ENCODE data around the gene PEX16.

The PEX16 gene

DNA sequence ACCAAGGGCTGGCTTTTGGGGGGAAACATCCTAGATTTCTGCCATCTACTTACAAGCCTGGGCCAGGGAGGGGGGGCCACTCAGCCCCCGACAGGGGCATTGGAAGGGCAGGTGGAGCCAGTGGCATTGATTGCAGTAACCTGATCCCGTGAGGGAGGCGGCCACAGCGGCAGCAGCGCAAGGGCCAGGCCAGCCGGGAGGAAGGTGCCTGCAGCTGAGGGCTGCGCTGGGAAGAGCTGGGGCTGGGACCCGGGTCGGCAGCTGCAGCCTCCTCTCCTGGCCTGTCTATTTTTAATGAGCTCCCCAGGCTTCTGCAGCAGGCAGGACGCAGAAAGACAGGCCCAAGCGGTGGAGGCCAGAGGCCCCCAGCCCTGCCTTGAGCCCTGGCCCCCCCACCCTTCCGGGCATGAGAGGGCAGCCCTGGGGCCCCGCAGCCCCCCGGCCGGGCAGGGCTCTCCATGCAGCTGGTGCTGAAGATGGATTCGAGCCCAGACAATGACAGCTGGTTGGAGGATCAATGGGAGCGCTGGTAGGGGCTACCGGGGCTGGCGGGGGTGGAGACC is 21.2 kb downstream of the PEX16 start:
- DNase-seq: no peak

DNA sequence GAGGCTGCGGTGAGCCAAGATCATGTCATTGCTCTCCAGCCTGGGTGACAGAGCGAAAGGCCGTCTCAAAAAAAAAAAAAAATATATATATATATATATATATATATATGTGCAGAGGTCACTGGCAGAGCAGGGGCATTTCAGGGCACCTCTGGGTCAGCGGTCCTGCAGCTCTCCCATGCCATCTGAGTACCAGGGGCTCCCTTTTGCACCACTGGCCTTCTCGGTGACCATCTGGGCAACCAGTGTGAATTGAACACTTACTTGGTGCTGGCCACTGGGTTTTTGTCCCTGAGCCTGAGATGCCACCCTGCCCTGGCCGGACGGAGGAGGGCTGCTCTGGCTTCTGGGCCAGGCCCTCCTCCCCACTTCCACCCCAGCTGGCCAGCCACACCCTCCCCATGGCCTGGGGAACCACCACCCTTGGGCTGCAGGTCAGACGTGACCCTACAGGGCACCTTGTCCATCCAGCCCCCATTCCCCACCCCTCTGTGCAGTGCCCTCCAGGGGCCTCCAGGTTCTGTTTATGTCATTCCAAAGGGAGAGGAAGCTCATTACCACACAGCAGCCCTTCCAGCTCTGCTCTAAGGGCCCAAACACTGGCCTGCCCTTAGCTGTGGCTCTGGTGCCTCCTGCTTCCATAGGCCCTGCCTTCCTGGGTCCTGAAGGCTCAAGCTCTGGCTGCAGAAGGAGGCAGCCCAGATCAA is 22.0 kb downstream of the PEX16 start:
- no peak for DNase-seq

DNA sequence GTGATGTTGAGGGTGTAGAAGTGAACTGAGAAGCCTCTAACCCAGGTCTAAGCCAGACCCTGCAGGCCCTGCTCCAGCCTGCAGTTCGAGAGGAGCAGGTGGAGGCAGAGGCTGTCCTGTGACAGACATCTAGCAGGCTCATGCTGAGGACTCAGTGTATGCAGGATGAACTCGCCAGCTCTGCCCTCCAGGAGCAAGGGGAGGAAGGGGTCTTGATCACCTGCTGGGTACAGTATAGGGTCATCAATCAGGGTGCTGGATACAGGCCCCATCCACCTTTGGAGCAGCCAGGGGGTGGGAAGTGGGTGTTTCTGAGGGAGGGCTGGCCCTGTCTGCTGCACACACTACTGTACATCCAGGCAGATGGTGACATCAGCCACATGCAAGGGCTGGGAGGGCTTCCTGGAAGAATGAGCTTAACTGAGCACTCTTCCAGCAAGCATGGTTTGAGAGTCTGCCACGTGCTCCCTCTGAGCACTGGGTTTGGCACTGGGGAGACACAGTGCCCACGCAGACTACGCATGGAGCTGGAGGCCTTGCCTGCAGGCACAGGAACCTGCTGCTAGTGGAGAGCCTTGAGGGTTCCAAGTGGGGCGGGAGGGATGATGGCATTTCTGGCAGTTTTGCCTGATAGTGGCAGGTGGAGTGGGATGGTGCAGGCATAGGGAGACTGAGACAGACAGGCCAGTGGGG is 23.0 kb downstream of the PEX16 start:
- no peak for DNase-seq

DNA sequence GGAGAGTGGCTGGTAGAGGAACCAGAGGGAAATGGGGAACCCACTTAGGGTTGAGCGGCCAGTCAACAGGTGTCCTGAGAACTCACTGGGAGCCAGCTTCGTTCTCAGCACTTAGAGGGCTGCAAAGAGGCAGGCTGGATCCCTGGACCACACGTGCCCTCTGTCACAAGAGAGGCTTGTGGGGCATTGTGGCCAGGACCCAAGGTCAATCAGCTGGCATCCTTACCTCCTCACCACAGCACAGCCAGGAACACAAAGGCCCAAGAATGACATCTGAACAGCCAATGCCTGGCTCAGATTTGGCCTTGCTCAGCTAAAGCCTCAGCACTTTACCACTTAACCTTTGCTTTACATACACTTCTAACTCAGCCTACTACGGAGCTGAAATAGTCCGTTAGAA is 24.8 kb downstream of the PEX16 start:
- DNase-seq: no peak

DNA sequence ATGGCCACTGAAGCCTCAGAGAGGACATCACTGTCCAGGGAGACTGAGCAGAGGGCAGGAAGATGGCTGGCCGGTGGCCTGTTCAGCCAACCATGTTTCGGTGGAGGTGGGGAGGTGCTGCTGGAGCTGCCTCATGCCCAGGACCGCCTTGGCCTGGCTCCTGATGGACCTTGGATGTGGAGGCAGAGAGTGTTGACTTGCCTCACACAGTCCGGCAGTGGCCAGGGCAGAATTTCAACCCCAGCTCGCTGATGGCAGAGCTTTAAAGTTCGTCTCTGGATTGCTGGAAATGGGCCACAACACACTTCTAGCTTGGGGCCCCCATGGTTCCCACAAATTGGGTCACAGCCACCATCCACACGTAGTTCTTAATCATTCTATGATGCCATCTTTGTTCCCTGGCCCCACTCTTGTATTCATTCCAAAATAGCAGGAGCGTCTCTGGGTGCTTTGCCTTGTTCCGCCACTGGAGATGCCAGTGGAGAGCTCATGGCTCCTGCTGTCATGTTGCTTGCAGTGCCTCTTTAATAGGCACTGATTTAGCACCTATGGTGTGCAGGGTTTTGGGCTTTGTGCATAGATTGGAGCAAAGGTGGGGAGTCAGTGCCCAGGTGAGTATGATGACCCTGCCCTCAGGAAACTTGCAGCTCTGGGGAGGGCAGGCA is 26.7 kb downstream of the PEX16 start:
- DNase-seq: no peak

DNA sequence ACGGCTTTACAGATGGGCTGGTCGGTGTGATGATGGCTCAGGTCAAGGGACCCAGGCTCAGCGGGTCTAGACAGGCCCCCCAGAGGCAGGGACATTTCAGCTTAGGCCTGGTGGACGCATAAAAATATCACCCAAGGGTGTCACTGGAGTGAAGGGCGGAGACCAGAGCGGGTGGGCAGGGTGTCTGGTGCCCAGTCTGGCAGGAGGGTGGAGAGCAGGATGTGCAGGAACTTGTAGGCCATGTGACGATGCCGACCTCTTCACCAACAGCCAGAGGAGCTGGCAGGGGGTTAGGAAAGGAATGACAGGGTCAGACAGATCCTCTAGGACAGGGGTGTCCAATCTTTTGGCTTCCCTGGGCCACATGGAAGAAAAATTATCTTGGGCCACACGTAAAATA is 27.7 kb downstream of the PEX16 start:
- no peak for DNase-seq

DNA sequence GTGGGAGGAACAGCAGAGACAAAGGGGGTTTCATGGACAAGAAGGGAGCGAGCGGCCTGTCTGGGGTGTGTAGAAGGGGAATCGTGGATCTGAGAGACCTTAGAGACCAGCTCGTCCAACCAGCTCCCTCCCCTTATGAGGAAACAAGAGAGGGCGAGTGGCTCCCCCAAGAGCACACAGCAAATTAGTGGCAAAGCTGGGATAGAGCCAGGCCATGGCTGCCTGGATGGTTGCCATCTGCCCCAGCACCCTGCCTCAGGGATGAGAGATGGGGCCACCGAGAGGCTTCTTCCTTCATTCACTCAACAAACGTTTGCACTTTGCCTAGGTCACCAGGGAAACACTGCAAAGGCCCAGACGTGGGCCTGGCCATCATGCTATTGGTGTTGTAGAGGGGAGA is 28.1 kb downstream of the PEX16 start:
- DNase-seq: no peak

DNA sequence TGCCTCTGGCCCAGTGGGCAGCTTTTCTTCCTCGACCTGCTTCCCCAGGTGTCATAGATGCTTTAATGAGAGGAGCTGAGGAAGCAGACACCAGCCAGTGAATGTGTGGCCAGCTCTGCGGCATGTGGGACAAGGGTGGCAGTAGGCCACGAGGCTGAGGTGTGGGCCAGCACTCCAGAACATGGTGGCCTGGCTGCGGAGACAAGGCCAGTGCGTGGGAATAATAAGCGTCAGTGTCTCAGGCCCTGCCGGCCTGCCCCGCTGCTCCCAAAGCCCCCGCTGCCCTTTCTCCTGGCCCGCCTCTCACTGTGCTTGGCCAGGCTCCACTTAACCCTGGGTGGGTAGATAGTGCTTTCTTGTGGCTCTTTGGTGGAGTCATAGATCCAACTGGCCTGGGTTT is 30.1 kb downstream of the PEX16 start:
- DNase-seq: no peak

DNA sequence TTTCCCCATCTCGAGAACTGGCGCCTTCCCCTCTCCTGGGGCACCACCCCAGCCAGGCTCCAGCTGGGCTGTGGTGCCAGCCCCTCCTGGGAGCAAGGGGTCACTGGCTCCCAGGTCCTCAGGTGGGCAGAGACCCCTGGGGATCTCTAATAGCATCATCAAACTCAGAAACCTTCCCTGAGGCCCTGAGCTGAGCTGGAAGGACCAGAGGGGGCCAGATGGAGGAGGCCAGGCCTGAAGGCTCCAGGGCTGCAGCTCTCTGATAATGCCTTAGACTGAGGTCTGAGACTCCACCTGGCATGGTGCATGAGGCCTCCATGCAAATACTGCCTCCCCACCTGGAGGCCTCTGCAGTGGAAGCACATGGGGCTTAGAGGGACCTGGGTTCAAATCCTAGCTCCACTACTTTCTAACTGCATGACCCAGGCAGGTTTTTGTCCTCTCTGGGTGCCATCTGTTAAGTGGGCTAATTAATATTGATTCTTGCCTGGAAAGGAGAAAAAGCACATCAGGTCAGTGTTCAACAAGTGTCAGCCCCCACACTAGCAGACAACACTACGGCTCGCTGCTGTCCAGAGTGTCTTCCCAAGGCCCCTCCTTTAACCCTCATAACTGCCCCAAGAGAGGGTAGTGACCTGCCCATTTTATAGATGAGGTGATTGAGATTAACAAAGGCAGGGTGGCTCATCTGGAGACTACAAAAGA is 30.7 kb downstream of the PEX16 start:
- DNase-seq: no peak

DNA sequence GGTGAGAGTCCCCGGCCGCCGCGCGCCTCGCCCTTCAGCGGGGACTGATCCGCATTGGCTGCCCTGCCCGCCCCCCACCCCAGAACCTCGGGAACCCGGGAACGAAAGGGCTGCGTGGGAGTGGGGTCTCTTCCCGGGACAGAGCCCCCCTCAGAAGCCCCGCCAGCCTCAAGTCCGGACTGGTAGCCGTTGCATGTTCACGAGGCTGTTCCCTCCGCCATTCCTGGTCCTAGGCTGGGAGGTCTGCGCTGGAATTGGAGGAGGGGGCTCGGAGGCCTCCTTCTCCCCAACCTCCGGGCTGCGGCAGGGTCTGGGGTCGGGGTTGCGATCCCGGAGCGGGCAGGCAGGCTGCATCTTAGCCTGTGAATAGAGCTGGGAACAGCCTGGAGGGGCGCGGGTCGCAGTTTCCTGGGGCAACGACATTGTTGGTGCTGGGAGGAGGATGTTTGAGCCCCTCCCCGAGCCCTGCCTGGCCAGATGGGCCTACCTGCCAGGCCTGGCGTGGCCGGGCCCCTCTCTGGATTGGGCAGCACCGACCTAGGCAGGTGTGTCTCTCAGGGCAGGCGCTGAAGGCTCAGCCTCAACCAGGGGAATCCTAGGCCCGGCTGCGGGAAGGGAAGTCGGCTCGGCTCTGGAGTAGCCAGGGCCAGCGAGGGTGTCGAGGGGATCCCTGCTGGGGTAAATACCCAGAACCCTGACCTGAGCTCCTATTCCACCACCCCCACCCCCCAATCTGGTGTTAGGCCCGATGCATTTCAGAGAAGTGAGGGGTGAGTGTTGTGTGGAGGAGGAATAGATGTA is 31.6 kb downstream of the PEX16 start:
- no peak for DNase-seq

DNA sequence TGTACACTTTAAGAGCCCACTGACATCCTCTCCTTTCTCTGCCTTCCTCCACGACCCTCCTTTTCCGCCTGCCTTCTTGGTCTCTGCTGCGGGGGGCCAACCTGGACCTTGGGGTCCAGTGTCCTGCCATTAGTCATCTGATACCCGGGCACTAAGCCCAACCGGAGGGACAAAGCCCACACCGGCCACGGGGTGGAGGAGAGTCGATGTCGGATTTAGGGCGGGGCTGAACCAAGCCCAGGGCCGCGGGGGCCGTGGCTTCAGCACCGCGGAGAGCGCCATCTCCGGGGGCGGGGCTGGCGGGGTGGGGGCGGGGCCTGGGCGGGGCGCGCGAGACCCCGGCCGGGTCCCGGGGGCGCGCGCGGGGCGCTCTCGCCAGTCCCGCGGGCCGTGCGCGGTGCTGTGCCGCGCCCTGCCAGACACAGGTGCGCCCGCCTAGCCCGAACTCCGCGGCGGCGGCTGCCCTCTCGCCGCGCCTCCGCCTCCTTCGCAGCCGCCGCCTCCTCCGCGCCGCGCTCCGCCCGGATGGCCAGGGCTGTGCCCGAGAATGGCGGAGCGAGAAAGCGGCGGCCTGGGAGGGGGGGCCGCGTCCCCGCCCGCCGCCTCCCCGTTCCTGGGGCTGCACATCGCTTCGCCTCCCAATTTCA is 32.3 kb downstream of the PEX16 start, which contains the start of gene MAPK8IP1:
Gene MAPK8IP1 (plus strand): TSS at position 378 of the 647 bp plus-strand sequence. CDS start 170 bp downstream, at position 548.
- DNase-seq: peak; percentile 32

DNA sequence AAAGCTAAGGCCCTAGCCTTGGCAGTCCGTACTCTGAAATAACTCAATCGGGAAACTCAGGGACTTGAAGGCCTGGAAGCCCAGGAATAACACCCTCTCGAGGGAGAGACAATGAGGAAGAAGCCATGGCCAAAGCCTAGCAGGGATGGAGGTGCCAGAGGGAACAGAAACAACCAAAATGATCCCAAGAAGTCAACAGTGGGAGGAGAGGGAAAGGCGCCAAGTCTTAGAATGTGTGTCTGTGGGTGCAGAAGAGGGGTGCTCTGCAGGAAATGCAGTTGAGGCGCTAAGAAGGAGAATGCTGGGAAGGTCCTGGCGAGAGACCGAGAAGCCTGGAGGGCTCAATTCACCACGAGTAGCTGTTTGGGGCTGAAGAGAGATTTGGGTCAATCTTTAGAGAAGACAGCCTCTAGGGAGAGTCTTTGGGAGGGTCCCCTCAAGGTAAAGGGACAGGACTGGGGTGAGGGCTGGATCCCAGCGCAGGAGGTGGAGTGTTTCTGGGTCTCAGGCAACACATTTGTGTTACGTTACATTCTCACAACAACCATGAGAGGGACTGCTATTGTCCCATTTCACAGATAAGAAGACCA is 33.0 kb downstream of the PEX16 start:
- DNase-seq: no peak

DNA sequence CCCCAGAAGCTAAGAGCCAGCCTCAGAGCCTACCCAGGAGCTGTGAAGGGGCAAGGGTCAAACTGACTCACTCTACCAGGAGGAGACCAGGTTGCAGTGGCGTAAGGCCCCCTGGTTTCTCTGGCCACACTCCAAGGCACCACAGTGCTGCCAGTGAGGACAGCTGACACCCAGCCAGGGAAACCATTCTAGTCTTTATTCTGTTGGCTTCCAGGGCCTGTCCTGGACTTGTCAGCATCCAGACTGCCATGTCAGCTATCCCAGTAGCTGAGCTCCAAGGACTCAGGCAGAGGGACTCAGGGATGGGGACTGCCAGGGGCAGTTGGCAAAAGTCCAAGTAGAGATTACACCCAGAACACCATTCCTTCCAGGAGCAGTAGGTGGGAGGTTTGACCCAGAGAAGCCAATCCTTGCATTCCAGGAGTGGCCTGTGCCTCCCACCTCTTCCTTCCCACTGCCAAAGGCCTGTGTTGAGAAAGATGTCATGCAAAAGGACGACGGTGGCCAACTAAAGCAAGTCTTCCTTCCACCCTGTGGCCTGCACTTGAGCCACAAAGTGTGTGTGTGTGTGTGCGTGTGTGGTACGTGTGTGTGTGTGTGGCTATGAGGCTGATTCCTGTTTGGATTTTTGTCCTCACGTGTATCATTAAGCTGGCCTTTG is 35.8 kb downstream of the PEX16 start:
- DNase-seq: no peak

DNA sequence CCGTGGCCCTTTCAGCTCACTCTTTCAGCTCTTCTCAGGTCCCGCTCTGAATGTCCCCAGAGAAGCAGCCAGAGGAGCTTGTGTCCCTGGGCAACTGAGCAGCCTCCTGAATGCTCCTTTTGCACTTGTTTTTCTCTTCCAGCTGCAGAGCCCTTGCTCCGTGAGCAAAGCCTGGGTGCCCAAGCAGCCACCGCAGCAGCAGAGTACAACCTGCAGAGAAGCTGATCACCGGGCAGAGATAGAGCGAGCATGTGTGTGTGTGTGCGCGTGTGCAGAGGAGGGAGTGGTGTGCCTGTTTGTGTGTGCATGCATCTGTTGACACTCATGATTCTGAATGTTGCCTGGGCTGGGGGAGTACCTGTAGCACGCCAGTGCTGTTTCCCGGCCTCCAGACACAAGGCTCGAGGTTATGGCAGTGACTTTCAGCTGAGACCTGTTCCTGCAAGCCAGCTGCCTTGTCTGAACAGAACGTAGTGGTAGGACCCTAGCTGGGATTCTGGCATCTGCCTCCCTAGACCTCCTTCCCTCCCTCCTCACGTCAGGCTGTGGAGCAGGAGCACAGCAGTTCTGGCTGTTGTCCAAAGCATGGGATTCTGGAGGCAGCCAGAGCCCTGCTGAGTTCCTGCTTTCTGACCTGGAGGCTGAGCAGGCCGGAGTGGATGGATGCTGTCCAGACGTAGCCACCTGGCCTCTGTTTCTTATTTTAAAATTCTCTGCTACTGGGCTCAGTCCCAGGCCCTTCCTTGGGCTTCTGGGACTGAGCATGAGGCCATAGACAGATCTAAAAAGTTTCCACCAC is 36.7 kb downstream of the PEX16 start:
- no peak for DNase-seq

DNA sequence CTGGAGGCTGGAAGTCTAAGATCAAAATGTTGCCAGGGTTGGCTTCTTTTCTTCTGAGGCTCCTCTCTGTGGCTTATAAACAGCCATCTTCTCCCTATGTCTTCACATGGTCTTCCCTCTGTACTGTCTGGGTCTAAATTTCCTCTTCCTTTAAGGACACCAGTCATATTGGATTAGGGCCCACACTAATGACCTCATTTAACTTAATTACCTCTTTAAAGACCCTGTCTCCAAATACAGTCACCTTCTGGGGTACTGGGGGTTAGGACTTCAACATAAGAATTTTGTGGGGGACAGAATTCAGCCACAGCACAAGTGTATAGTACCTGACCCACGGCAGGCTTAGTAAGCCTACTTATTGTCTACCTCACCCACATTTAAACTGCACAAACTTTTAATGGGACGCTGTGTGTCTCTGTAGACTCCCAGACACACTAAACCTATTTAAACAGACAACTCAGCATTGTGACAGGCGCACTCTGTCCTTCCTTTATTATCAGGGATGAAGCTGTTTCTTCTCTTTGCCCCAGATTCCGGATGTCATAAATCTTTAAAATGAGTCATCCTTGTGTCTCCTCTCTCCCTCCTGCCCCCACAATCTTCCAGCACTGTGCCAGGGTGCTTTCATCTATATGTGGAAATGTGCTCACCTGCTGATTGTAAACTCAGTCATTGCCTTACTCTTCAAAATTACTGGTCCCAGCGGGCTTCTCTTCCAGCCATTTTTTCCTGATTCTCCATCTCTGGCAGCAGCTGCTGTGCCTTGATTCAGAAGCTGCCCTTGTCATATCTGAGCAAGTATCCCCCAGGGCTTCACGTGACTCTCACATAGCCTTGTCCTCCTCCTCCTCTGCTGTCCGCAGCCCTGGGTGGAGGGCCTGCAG is 37.6 kb downstream of the PEX16 start:
- peak; percentile 22 for DNase-seq

DNA sequence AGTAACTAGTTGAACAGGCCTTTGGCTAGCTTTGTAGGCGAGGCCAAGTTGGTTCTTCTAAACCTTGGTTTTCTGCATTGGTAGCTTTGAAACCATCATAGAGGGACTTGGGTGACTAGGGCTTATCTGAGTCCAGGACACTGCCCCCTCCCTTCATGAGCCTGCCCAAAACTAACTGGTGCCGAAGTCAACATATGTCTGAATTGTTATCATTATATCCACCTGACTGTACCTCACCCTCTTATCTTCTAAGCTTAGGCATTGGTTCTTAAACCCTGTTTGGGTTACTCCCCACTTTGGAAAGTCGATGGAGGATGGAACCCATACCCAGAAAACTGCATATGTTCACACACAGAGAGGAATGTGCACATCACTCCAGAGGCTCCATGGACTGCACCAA is 39.8 kb downstream of the PEX16 start:
- DNase-seq: no peak

DNA sequence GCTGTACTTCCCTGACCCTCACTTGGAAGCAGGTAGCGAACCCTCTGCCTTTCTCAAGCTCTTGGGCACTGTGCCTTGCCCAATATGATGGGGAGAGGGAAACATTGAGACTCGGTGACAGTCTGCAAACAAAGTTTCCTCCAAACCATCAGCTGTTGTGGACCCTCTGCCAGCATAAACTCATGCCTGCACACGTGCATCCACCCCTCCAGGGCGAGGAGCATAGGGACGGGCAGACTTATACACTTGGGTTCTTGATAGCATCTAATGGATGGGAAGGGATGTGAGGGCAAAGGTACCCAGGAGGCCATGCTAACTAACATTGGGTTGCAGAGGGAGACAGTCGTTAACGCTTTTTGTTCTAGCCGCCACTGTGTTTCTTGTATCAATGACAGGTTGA is 40.5 kb downstream of the PEX16 start:
- DNase-seq: no peak

DNA sequence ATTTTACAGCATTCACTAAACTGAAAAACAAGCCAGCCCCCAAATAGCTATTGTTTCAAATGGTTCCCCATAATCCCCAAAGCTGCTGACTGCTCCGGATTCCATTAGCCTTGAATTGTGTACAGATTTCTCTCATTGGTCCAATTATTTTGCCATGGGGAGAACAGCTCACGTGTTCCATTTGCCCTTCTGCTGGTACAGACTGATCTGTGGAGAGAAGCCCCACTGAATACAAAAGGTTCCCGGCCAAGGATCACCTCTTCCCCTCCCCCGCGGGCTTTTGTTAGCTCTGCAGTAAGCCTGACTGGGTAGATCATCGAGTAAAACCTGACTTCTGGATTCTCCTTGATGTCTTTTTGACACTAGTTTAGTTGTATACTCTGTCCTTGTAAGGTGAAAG is 41.3 kb downstream of the PEX16 start:
- DNase-seq: no peak
